ENCODE measurements around the gene SVOPL. TPM values are rescaled to one million over a fixed set of nuclear protein-coding genes. Genes with fewer than 3 reads are reported as not detected.

The SVOPL gene
- total RNA-seq, 1 donor from 2014 or later = not detected

GRCh38 chr7:138553805-138554204, 147.4 kb downstream of the SVOPL start:
- ChIA-PET CTCF (no interaction called here), POLR2A (no interaction called here)
- H3K27me3 Mint-ChIP-seq = no peaks in the 10 kb centered on the region
- TF ChIP-seq CTCF (IDR thresholded peaks at IDR 0.05) = no peak
- no peak for DNase-seq
- ATAC-seq (ENCODE audit: low read depth) = no peak
- intact Hi-C loops (cut with micrococcal nuclease) = no loop called here
- no peak overlapping the region for H3K27ac Mint-ChIP-seq
- H3K4me1 Mint-ChIP-seq = no peaks in the 10 kb centered on the region
- H3K9me3 Mint-ChIP-seq = peaks cover 48% of the 10 kb centered on the region
- H3K4me3 Mint-ChIP-seq = no peak overlapping the region
- H3K36me3 Mint-ChIP-seq (ENCODE audit: low read depth) = peaks cover 94% of the 10 kb centered on the region

GRCh38 chr7:138551102-138551501, 150.1 kb downstream of the SVOPL start:
- intact Hi-C loops (cut with micrococcal nuclease) = no loop called here
- no peak overlapping the region for H3K4me3 Mint-ChIP-seq
- H3K9me3 Mint-ChIP-seq = peaks cover 34% of the 10 kb centered on the region
- no peaks in the 10 kb centered on the region for H3K27me3 Mint-ChIP-seq
- H3K36me3 Mint-ChIP-seq (ENCODE audit: low read depth) = peaks cover 86% of the 10 kb centered on the region
- ATAC-seq (ENCODE audit: low read depth) (no peak), DNase-seq (no peak)
- H3K27ac Mint-ChIP-seq = no peak overlapping the region
- no peak for TF ChIP-seq CTCF (IDR thresholded peaks at IDR 0.05)
- H3K4me1 Mint-ChIP-seq = no peaks in the 10 kb centered on the region
- POLR2A ChIA-PET = no interaction called here
- CTCF ChIA-PET = no interaction called here

- Mint-ChIP-seq H3K4me3 (no peak overlapping the region), H3K27ac (no peak overlapping the region), H3K36me3 (ENCODE audit: low read depth) (peaks cover 86% of the 10 kb centered on the region), H3K9me3 (peaks cover 34% of the 10 kb centered on the region), H3K4me1 (no peaks in the 10 kb centered on the region), H3K27me3 (no peaks in the 10 kb centered on the region)
- intact Hi-C loops (cut with micrococcal nuclease) = no loop called here
- no peak for DNase-seq
- no peak for TF ChIP-seq CTCF (IDR thresholded peaks at IDR 0.05)
- ChIA-PET POLR2A (no interaction called here), CTCF (no interaction called here)
- no peak for ATAC-seq (ENCODE audit: low read depth)
These were observed 150.8 kb downstream of the SVOPL start for GRCh38 chr7:138550337-138550736.

- POLR2A ChIA-PET = no interaction called here
- Mint-ChIP-seq H3K27me3 (no peaks in the 10 kb centered on the region), H3K36me3 (ENCODE audit: low read depth) (peaks cover 85% of the 10 kb centered on the region), H3K4me1 (no peaks in the 10 kb centered on the region), H3K4me3 (no peak overlapping the region), H3K27ac (no peak overlapping the region), H3K9me3 (peaks cover 37% of the 10 kb centered on the region)
- DNase-seq (no peak), ATAC-seq (ENCODE audit: low read depth) (no peak)
- no peak for TF ChIP-seq CTCF (IDR thresholded peaks at IDR 0.05)
- intact Hi-C loops (cut with micrococcal nuclease) = no loop called here
- CTCF ChIA-PET = no interaction called here
These were observed 152.1 kb downstream of the SVOPL start for GRCh38 chr7:138549082-138549481.

GRCh38 chr7:138546829-138547228, 154.3 kb downstream of the SVOPL start:
- DNase-seq (no peak), ATAC-seq (ENCODE audit: low read depth) (no peak)
- TF ChIP-seq CTCF (IDR thresholded peaks at IDR 0.05) = no peak
- POLR2A ChIA-PET = no interaction called here
- no peaks in the 10 kb centered on the region for H3K4me1 Mint-ChIP-seq
- H3K9me3 Mint-ChIP-seq = peaks cover 30% of the 10 kb centered on the region
- no peak overlapping the region for H3K27ac Mint-ChIP-seq
- intact Hi-C loops (cut with micrococcal nuclease) = no loop called here
- no peak overlapping the region for H3K4me3 Mint-ChIP-seq
- peaks cover 74% of the 10 kb centered on the region for H3K36me3 Mint-ChIP-seq (ENCODE audit: low read depth)
- no peaks in the 10 kb centered on the region for H3K27me3 Mint-ChIP-seq
- CTCF ChIA-PET = no interaction called here
